ENCODE results near the gene CA5A. TPM values are rescaled to one million over a fixed set of nuclear protein-coding genes. Genes with fewer than 3 reads are reported as not detected.

Gene CA5A
- total and polyA plus RNA-seq, 2 of the 13 experiments (the other 11 are each of a cell fraction or from before 2014, with no cell fraction given): 66.8 to 106 TPM

DNA sequence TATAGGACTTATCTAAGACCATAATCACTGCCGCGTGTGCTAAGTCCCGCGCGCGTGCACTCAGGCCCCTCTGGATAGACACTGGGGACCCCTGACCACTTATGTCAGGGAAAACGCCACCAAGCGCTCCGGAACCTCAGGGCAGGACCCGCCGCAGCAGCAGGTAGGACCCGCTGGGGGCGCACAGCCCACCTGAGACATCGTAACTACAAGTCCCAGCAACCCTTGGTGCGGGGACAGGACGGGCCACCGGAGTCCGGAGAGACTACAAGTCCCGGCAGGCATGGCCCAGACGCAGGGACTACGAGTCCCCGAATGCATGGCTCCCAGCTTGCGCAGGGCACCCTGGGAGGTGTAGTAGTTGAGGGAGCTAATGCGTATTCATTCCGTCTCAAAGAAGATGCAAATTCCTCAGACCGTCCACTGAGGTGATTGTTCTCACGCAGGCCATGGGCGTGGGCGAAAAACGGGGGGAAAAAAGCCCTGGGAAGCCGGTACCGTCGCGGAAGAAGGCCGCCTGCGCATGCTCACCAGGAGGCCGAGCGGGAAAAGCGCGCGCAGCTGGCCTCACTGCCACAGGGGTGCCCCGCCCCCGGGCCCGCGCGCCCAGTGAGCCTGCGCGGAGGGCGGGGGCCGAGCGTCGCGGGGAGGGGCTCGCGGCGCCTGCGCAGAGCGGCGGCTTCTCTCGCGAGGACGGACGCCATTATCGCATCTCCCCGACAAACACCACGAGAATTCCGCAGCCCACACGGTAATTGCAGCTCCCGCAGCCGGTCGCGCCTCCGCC, 14.6 kb upstream of the CA5A start, which contains the start of gene BANP (continued):
- TF ChIP-seq, protein P1, sequence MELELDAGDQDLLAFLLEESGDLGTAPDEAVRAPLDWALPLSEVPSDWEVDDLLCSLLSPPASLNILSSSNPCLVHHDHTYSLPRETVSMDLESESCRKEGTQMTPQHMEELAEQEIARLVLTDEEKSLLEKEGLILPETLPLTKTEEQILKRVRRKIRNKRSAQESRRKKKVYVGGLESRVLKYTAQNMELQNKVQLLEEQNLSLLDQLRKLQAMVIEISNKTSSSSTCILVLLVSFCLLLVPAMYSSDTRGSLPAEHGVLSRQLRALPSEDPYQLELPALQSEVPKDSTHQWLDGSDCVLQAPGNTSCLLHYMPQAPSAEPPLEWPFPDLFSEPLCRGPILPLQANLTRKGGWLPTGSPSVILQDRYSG (CRISPR knock-in tag; IDR thresholded peaks at IDR 0.05): peak; percentile 83; the same call in 1 of the 2 replicates
- no peak for TF ChIP-seq REL (CRISPR knock-in tag; conservative IDR thresholded peaks at IDR 0.05)
- peak; percentile 89 for TF ChIP-seq ZNF225 (CRISPR knock-in tag; IDR thresholded peaks at IDR 0.05)
- TF ChIP-seq, protein P2, sequence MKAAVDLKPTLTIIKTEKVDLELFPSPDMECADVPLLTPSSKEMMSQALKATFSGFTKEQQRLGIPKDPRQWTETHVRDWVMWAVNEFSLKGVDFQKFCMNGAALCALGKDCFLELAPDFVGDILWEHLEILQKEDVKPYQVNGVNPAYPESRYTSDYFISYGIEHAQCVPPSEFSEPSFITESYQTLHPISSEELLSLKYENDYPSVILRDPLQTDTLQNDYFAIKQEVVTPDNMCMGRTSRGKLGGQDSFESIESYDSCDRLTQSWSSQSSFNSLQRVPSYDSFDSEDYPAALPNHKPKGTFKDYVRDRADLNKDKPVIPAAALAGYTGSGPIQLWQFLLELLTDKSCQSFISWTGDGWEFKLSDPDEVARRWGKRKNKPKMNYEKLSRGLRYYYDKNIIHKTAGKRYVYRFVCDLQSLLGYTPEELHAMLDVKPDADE (CRISPR knock-in tag; IDR thresholded peaks at IDR 0.05): no peak
- peak; percentile 79; the same call in 1 of the 2 replicates for TF ChIP-seq POLR2G (IDR thresholded peaks at IDR 0.05; ENCODE audit: low read depth, low read length)
- TF ChIP-seq, protein P3, sequence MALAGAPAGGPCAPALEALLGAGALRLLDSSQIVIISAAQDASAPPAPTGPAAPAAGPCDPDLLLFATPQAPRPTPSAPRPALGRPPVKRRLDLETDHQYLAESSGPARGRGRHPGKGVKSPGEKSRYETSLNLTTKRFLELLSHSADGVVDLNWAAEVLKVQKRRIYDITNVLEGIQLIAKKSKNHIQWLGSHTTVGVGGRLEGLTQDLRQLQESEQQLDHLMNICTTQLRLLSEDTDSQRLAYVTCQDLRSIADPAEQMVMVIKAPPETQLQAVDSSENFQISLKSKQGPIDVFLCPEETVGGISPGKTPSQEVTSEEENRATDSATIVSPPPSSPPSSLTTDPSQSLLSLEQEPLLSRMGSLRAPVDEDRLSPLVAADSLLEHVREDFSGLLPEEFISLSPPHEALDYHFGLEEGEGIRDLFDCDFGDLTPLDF (CRISPR knock-in tag; IDR thresholded peaks at IDR 0.05): peak; percentile 95
- TF ChIP-seq, protein P4, sequence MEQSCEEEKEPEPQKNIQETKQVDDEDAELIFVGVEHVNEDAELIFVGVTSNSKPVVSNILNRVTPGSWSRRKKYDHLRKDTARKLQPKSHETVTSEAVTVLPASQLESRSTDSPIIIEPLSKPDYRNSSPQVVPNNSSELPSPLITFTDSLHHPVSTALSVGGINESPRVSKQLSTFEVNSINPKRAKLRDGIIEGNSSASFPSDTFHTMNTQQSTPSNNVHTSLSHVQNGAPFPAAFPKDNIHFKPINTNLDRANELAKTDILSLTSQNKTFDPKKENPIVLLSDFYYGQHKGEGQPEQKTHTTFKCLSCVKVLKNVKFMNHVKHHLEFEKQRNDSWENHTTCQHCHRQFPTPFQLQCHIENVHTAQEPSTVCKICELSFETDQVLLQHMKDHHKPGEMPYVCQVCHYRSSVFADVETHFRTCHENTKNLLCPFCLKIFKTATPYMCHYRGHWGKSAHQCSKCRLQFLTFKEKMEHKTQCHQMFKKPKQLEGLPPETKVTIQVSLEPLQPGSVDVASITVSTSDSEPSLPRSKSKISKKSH (CRISPR knock-in tag; IDR thresholded peaks at IDR 0.05; ENCODE audit: borderline replicate concordance): peak; percentile 92
- peak; percentile 91 for TF ChIP-seq HNRNPLL (IDR thresholded peaks at IDR 0.05; ENCODE audit: low read depth, low read length, poor library complexity, severe bottlenecking)
- no peak; the same call in 1 of the 2 replicates for TF ChIP-seq MIER2 (CRISPR knock-in tag; IDR thresholded peaks at IDR 0.05)
- no peak for TF ChIP-seq RBM22 (optimal IDR thresholded peaks at IDR 0.05; ENCODE audit: low read length)
- TF ChIP-seq KMT2B (CRISPR knock-in tag; IDR thresholded peaks at IDR 0.05): peak; percentile 85
- TF ChIP-seq ZNF556 (CRISPR knock-in tag; IDR thresholded peaks at IDR 0.05; ENCODE audit: borderline replicate concordance): peak; percentile 90; the same call in 1 of the 2 replicates
- no peak for TF ChIP-seq ZNF282 (IDR thresholded peaks at IDR 0.05; ENCODE audit: partially characterized antibody)
- peak; percentile 92 for TF ChIP-seq RBFOX2 (IDR thresholded peaks at IDR 0.05; ENCODE audit: low read depth, low read length)
- TF ChIP-seq, protein P5, sequence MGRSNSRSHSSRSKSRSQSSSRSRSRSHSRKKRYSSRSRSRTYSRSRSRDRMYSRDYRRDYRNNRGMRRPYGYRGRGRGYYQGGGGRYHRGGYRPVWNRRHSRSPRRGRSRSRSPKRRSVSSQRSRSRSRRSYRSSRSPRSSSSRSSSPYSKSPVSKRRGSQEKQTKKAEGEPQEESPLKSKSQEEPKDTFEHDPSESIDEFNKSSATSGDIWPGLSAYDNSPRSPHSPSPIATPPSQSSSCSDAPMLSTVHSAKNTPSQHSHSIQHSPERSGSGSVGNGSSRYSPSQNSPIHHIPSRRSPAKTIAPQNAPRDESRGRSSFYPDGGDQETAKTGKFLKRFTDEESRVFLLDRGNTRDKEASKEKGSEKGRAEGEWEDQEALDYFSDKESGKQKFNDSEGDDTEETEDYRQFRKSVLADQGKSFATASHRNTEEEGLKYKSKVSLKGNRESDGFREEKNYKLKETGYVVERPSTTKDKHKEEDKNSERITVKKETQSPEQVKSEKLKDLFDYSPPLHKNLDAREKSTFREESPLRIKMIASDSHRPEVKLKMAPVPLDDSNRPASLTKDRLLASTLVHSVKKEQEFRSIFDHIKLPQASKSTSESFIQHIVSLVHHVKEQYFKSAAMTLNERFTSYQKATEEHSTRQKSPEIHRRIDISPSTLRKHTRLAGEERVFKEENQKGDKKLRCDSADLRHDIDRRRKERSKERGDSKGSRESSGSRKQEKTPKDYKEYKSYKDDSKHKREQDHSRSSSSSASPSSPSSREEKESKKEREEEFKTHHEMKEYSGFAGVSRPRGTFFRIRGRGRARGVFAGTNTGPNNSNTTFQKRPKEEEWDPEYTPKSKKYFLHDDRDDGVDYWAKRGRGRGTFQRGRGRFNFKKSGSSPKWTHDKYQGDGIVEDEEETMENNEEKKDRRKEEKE (IDR thresholded peaks at IDR 0.05): no peak
- TF ChIP-seq, protein P6, sequence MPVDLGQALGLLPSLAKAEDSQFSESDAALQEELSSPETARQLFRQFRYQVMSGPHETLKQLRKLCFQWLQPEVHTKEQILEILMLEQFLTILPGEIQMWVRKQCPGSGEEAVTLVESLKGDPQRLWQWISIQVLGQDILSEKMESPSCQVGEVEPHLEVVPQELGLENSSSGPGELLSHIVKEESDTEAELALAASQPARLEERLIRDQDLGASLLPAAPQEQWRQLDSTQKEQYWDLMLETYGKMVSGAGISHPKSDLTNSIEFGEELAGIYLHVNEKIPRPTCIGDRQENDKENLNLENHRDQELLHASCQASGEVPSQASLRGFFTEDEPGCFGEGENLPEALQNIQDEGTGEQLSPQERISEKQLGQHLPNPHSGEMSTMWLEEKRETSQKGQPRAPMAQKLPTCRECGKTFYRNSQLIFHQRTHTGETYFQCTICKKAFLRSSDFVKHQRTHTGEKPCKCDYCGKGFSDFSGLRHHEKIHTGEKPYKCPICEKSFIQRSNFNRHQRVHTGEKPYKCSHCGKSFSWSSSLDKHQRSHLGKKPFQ (CRISPR knock-in tag; IDR thresholded peaks at IDR 0.05; ENCODE audit: insufficient replicate concordance): peak; percentile 78
- TF ChIP-seq ZNF446 (CRISPR knock-in tag; IDR thresholded peaks at IDR 0.05): 0 out of 2 replicates have a peak, but pooled peaks have one; percentile 47
- TF ChIP-seq ZSCAN25 (CRISPR knock-in tag; IDR thresholded peaks at IDR 0.05): peak; percentile 39; the same call in 1 of the 2 replicates
- no peak for TF ChIP-seq ZNF841 (CRISPR knock-in tag; IDR thresholded peaks at IDR 0.05; ENCODE audit: borderline replicate concordance)
